ENCODE results near the gene INTS3. TPM values are rescaled to one million over a fixed set of nuclear protein-coding genes. Genes with fewer than 3 reads are reported as not detected.
A peak's percentile ranks its signal among the peaks of the same experiment; 100 is the strongest.

The INTS3 gene, protein sequence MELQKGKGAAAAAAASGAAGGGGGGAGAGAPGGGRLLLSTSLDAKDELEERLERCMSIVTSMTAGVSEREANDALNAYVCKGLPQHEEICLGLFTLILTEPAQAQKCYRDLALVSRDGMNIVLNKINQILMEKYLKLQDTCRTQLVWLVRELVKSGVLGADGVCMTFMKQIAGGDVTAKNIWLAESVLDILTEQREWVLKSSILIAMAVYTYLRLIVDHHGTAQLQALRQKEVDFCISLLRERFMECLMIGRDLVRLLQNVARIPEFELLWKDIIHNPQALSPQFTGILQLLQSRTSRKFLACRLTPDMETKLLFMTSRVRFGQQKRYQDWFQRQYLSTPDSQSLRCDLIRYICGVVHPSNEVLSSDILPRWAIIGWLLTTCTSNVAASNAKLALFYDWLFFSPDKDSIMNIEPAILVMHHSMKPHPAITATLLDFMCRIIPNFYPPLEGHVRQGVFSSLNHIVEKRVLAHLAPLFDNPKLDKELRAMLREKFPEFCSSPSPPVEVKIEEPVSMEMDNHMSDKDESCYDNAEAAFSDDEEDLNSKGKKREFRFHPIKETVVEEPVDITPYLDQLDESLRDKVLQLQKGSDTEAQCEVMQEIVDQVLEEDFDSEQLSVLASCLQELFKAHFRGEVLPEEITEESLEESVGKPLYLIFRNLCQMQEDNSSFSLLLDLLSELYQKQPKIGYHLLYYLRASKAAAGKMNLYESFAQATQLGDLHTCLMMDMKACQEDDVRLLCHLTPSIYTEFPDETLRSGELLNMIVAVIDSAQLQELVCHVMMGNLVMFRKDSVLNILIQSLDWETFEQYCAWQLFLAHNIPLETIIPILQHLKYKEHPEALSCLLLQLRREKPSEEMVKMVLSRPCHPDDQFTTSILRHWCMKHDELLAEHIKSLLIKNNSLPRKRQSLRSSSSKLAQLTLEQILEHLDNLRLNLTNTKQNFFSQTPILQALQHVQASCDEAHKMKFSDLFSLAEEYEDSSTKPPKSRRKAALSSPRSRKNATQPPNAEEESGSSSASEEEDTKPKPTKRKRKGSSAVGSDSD
- 30.0 and 37.3 TPM in 2 replicates for total RNA-seq
- 31.4 and 42.2 TPM in 2 replicates for polyA plus RNA-seq
- polyA plus RNA-seq (2012), result 21.9 and 31.0 TPM in 2 replicates
- polyA minus RNA-seq (ENCODE audit: low replicate concordance), result 62.4 and 69.9 TPM in 2 replicates

DNA sequence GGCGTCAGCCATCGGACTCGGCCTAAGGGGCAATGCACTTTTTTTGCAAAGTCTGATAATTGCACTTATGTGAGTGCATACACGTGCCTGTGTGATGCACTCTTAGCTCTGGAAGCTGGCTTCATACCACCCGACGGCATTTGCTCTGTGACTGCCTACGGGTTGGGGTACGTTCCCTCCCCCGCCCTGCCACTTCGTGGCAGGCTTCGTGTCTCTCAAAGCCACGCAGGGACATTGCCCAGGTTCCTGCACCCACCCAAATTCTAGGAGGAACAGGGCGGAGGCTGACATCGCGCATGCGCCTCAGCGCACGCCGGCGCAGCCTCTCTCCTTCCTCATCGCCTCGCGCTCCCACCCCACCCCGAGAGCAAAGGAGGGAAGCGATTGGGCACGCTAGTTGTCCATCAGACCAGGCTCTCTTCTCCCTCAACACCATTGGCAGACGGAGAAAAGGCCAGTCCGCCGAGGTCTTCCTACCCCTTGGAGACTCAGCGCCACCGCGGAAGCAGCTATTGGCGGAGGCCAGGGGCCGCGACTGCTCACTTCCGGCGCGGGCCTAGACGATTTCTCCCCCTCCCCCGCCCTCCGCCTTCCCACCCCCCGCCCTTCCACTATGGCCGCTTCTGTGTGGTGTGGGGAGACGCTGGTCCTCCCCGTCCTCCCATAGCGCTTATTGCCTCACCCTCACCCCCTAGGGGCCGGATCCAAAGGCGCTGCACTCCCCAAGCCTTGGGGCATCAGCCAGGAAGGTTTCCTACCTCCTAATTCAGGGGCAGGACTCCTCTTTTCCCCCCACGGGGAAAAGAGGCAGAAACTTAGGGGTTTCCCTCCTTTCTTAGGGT lies at the start of gene INTS3:
Gene INTS3 (plus strand): TSS at position 588 of the 842 bp plus-strand sequence. CDS start 585 bp downstream, outside the sequence.
- Histone ChIP-seq H3K9ac (ENCODE audit: insufficient read depth, low read length) (peak within 1 kb of the TSS; percentile 68), H3K79me2 (ENCODE audit: control insufficient read depth, insufficient read depth, low read length) (peaks cover 4% of the 10 kb centered on the region)

DNA sequence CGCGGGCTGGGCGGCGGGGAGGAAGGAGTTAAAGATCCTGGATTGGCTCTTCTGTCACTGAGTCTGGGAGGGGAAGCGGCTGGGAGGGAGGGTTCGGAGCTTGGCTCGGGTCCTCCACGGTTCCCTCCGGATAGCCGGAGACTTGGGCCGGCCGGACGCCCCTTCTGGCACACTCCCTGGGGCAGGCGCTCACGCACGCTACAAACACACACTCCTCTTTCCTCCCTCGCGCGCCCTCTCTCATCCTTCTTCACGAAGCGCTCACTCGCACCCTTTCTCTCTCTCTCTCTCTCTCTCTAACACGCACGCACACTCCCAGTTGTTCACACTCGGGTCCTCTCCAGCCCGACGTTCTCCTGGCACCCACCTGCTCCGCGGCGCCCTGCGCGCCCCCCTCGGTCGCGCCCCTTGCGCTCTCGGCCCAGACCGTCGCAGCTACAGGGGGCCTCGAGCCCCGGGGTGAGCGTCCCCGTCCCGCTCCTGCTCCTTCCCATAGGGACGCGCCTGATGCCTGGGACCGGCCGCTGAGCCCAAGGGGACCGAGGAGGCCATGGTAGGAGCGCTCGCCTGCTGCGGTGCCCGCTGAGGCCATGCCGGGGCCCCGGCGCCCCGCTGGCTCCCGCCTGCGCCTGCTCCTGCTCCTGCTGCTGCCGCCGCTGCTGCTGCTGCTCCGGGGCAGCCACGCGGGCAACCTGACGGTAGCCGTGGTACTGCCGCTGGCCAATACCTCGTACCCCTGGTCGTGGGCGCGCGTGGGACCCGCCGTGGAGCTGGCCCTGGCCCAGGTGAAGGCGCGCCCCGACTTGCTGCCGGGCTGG lies 49.1 kb upstream of the INTS3 start, which contains the start of gene NPR1:
Gene NPR1 (plus strand): TSS at position 170 of the 818 bp plus-strand sequence. CDS start 421 bp downstream, at position 591.
- Histone ChIP-seq H3K27me3 (ENCODE audit: control insufficient read depth, insufficient read depth, low read length) (peaks cover 37% of the 10 kb centered on the region), H3K9me3 (ENCODE audit: control insufficient read depth, insufficient read depth, low read depth, low read length) (no peaks in the 10 kb centered on the region), H3K9ac (ENCODE audit: insufficient read depth, low read length) (peak within 1 kb of the TSS; percentile 8), H3K4me2 (ENCODE audit: extremely low read depth, insufficient read depth, low read length) (peak within 1 kb of the TSS; percentile 75), H2AFZ (ENCODE audit: low read length) (peak within 1 kb of the TSS; percentile 21), H4K20me1 (ENCODE audit: control insufficient read depth, extremely low read depth, insufficient read depth, low read length) (no peaks in the 10 kb centered on the region), H3K27ac (ENCODE audit: insufficient read depth, low read length) (no peak within 1 kb of the TSS), H3K4me3 (replicated peaks in 1 of 4; ENCODE audit: control extremely low read depth in 1 of 4, insufficient read depth in 1 of 4, low read depth in 3 of 4, low read length in 4 of 4) (peak within 1 kb of the TSS; percentile 31 to 50 (median 36)), H3K36me3 (ENCODE audit: control insufficient read depth, insufficient read depth, low read length) (no peaks in the 10 kb centered on the region), H3K4me1 (ENCODE audit: control insufficient read depth, extremely low read depth, insufficient read depth, low read length) (peaks cover 8% of the 10 kb centered on the region), H3K79me2 (ENCODE audit: control insufficient read depth, insufficient read depth, low read length) (no peaks in the 10 kb centered on the region)
- TF ChIP-seq EZH2 (IDR thresholded peaks at IDR 0.05; ENCODE audit: low read length, missing control alignments), result no peak
- TF ChIP-seq, protein P1, sequence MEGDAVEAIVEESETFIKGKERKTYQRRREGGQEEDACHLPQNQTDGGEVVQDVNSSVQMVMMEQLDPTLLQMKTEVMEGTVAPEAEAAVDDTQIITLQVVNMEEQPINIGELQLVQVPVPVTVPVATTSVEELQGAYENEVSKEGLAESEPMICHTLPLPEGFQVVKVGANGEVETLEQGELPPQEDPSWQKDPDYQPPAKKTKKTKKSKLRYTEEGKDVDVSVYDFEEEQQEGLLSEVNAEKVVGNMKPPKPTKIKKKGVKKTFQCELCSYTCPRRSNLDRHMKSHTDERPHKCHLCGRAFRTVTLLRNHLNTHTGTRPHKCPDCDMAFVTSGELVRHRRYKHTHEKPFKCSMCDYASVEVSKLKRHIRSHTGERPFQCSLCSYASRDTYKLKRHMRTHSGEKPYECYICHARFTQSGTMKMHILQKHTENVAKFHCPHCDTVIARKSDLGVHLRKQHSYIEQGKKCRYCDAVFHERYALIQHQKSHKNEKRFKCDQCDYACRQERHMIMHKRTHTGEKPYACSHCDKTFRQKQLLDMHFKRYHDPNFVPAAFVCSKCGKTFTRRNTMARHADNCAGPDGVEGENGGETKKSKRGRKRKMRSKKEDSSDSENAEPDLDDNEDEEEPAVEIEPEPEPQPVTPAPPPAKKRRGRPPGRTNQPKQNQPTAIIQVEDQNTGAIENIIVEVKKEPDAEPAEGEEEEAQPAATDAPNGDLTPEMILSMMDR (conservative IDR thresholded peaks at IDR 0.05 in 1 of 2, IDR thresholded peaks at IDR 0.05 in 1 of 2; ENCODE audit: low read depth in 1 of 2, low read length in 2 of 2), result no peak
- peak in 1 of 2 donors; percentile 34 for DNase-seq (ENCODE audit: low read depth in 2 of 2)

More for the DNA sequence above, at the start of gene INTS3:
- Histone ChIP-seq H3K27ac (ENCODE audit: insufficient read depth, low read length) (peak within 1 kb of the TSS; percentile 90), H4K20me1 (ENCODE audit: control insufficient read depth, extremely low read depth, insufficient read depth, low read length) (no peaks in the 10 kb centered on the region), H2AFZ (ENCODE audit: low read length) (peak within 1 kb of the TSS; percentile 99), H3K9me3 (ENCODE audit: control insufficient read depth, insufficient read depth, low read depth, low read length) (no peaks in the 10 kb centered on the region), H3K36me3 (ENCODE audit: control insufficient read depth, insufficient read depth, low read length) (peaks cover 1% of the 10 kb centered on the region), H3K27me3 (ENCODE audit: control insufficient read depth, insufficient read depth, low read length) (no peaks in the 10 kb centered on the region), H3K4me2 (ENCODE audit: extremely low read depth, insufficient read depth, low read length) (peak within 1 kb of the TSS; percentile 97), H3K4me1 (ENCODE audit: control insufficient read depth, extremely low read depth, insufficient read depth, low read length) (peaks cover 5% of the 10 kb centered on the region), H3K4me3 (replicated peaks in 1 of 4; ENCODE audit: control extremely low read depth in 1 of 4, insufficient read depth in 1 of 4, low read depth in 3 of 4, low read length in 4 of 4) (peak within 1 kb of the TSS; percentile 74 to 85 (median 77))
- DNase-seq (ENCODE audit: low read depth in 2 of 2), result peak; percentile 100
- TF ChIP-seq, protein P1 (conservative IDR thresholded peaks at IDR 0.05 in 1 of 2, IDR thresholded peaks at IDR 0.05 in 1 of 2; ENCODE audit: low read depth in 1 of 2, low read length in 2 of 2), result no peak
- TF ChIP-seq EZH2 (IDR thresholded peaks at IDR 0.05; ENCODE audit: low read length, missing control alignments), result no peak
